ENCODE measurements around the gene HNRNPD. TPM values are rescaled to one million over a fixed set of nuclear protein-coding genes. Genes with fewer than 3 reads are reported as not detected.
"Not testable (repeated sequence)": the region's sequence is repeated elsewhere in the genome, so short reads cannot be mapped to it uniquely, and the experiment has no call there.

HNRNPD gene, protein sequence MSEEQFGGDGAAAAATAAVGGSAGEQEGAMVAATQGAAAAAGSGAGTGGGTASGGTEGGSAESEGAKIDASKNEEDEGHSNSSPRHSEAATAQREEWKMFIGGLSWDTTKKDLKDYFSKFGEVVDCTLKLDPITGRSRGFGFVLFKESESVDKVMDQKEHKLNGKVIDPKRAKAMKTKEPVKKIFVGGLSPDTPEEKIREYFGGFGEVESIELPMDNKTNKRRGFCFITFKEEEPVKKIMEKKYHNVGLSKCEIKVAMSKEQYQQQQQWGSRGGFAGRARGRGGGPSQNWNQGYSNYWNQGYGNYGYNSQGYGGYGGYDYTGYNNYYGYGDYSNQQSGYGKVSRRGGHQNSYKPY
- 733 TPM for polyA plus RNA-seq (2013, experiment 1 of 4)
- polyA plus RNA-seq (2013, experiment 2 of 4) = 715 TPM
- polyA plus RNA-seq (2013, experiment 3 of 4) = 425 TPM
- polyA plus RNA-seq (2013, experiment 4 of 4) = 446 TPM

DNA sequence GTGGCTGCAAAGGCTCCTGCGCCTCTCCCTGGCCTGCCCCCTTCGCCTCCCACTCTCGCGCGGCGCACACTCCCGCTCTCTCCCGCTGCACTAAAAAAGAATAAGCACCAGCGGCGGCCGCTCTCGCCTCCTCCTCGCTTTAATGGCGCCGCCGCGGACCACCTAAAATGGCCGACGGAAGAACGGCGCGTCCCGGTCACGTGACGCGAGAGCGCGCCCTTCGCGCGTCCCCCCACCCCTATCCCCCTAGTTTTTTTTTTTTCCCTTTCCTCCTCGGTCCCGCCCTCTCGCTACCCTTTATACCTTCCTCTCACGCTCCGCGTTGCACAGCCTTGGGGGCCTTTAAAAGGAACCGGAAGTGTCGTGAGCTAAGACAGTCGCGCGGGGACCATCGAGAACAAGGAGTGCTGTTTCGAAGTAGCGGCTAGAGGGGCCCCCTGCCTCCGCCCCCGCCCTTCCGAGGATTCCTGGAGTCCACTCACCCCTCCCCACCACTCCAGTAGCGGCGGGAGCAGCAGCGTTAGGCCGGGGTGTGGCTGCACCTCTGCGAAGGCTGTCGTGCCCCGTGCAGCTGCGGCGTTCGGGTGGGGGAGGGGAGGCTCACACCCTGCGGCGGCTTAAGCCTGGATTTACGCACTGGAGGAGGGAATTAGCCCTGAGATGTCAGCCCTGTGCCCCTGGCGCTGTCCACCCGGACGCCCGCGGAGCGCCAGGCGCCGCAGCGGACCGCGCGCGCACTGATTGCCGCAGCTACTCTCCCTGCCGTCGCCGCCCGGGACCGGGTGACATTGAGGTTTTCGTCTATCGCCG lies at the start of gene HNRNPD:
Gene HNRNPD, minus strand, starts transcription at position 176 of the 810 bp plus-strand sequence. CDS start 313 bp downstream, outside the sequence.
- H3K27me3 ChIP-seq (ENCODE audit: control insufficient read depth, insufficient read depth, low read length, poor library complexity, severe bottlenecking) = no peaks in the 10 kb centered on the region
- peak within 1 kb of the TSS; percentile 71 for H3K4me3 ChIP-seq (ENCODE audit: insufficient read depth, low read depth, low read length)
- H3K9me3 ChIP-seq (ENCODE audit: control insufficient read depth, low read length) = no peaks in the 10 kb centered on the region
- 0% methylated on average over 83 of the region's 83 CpGs for WGBS, 2 experiments
- H3K36me3 ChIP-seq (ENCODE audit: control insufficient read depth, insufficient read depth, low read length) = peaks cover 3% of the 10 kb centered on the region
- peak within 1 kb of the TSS; percentile 99 for H3K27ac ChIP-seq (ENCODE audit: insufficient read depth, low read depth, low read length, poor library complexity, severe bottlenecking)
- peaks cover 18% of the 10 kb centered on the region for H3K4me1 ChIP-seq (ENCODE audit: control insufficient read depth, insufficient read depth, low read length)

DNA sequence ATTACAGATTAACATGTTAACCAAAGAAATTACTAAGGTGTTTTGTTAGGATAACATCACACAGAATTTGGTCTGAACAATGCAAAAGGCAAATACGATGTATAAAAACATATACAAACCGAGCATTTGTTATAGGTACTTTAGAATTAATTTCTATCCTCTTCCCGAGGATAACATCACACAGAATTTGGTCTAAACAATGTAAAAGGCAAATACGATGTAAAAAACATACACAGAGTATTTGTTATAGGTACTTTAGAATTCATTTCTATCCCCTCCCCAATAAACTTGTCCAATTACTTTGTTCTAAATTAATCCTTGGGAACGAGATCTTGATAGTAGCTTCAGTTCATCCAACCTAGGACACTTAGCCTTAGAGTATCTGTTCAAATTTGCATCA lies 48.8 kb upstream of the HNRNPD start:
- H3K27ac ChIP-seq (ENCODE audit: insufficient read depth, low read depth, low read length, poor library complexity, severe bottlenecking) = no peak overlapping the region
- H3K9me3 ChIP-seq (ENCODE audit: control insufficient read depth, low read length) = no peaks in the 10 kb centered on the region
- WGBS, 2 experiments = 90 to 100% methylated on average over 1 to 5 of the region's 5 CpGs
- peaks cover 15% of the 10 kb centered on the region for H3K27me3 ChIP-seq (ENCODE audit: control insufficient read depth, insufficient read depth, low read length, poor library complexity, severe bottlenecking)
- no peak overlapping the region for H3K4me3 ChIP-seq (ENCODE audit: insufficient read depth, low read depth, low read length)
- peaks cover 4% of the 10 kb centered on the region for H3K4me1 ChIP-seq (ENCODE audit: control insufficient read depth, insufficient read depth, low read length)
- peaks cover 38% of the 10 kb centered on the region for H3K36me3 ChIP-seq (ENCODE audit: control insufficient read depth, insufficient read depth, low read length)

- no peak overlapping the region for H3K4me3 ChIP-seq (ENCODE audit: insufficient read depth, low read depth, low read length)
- no peak overlapping the region for H3K27ac ChIP-seq (ENCODE audit: insufficient read depth, low read depth, low read length, poor library complexity, severe bottlenecking)
- H3K27me3 ChIP-seq (ENCODE audit: control insufficient read depth, insufficient read depth, low read length, poor library complexity, severe bottlenecking) = peaks cover 20% of the 10 kb centered on the region
- H3K9me3 ChIP-seq (ENCODE audit: control insufficient read depth, low read length) = no peaks in the 10 kb centered on the region
- WGBS, 2 experiments = 88 to 91% methylated on average over 13 of the region's 13 CpGs
- peaks cover 34% of the 10 kb centered on the region for H3K36me3 ChIP-seq (ENCODE audit: control insufficient read depth, insufficient read depth, low read length)
- peaks cover 4% of the 10 kb centered on the region for H3K4me1 ChIP-seq (ENCODE audit: control insufficient read depth, insufficient read depth, low read length)
Measured at GRCh38 chr4:82421796-82422560, 48.2 kb upstream of the HNRNPD start.

- peaks cover 13% of the 10 kb centered on the region for H3K36me3 ChIP-seq (ENCODE audit: control insufficient read depth, insufficient read depth, low read length)
- H3K27ac ChIP-seq (ENCODE audit: insufficient read depth, low read depth, low read length, poor library complexity, severe bottlenecking) = no peak overlapping the region
- H3K4me3 ChIP-seq (ENCODE audit: insufficient read depth, low read depth, low read length) = no peak overlapping the region
- peaks cover 20% of the 10 kb centered on the region for H3K27me3 ChIP-seq (ENCODE audit: control insufficient read depth, insufficient read depth, low read length, poor library complexity, severe bottlenecking)
- no peaks in the 10 kb centered on the region for H3K9me3 ChIP-seq (ENCODE audit: control insufficient read depth, low read length)
- WGBS, 2 experiments = 78 to 100% methylated on average over 2 to 3 of the region's 3 CpGs
- H3K4me1 ChIP-seq (ENCODE audit: control insufficient read depth, insufficient read depth, low read length) = no peaks in the 10 kb centered on the region
Measured at GRCh38 chr4:82419451-82419850, 45.7 kb upstream of the HNRNPD start.

DNA sequence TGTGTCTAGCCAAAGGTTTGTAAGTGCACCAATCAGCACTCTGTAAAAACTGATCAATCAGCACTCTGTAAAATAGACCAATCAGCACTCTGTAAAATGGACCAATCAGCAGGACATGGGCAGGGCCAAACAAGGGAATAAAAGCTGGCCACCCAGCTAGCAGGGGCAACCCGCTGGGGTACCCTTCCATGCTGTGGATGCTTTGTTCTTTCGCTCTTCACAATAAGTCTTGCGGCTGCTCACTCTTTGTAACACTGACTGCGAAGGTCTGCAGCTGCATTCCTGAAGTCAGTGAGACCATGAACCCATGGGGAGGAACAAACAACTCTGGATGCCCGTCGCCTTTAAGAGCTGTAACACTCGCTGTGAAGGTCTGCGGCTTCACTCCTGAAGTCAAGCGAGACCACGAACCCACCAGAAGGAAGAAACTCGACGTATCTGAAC lies 42.2 kb upstream of the HNRNPD start:
- Histone ChIP-seq H3K36me3 (ENCODE audit: control insufficient read depth, insufficient read depth, low read length) (no peaks in the 10 kb centered on the region), H3K27ac (ENCODE audit: insufficient read depth, low read depth, low read length, poor library complexity, severe bottlenecking) (no peak overlapping the region), H3K4me1 (ENCODE audit: control insufficient read depth, insufficient read depth, low read length) (no peaks in the 10 kb centered on the region), H3K4me3 (ENCODE audit: insufficient read depth, low read depth, low read length) (no peak overlapping the region), H3K9me3 (ENCODE audit: control insufficient read depth, low read length) (no peaks in the 10 kb centered on the region), H3K27me3 (ENCODE audit: control insufficient read depth, insufficient read depth, low read length, poor library complexity, severe bottlenecking) (peaks cover 20% of the 10 kb centered on the region)
- 14 to 19% methylated on average over 12 of the region's 12 CpGs for WGBS, 2 experiments

- H3K27me3 ChIP-seq (ENCODE audit: control insufficient read depth, insufficient read depth, low read length, poor library complexity, severe bottlenecking) = peaks cover 20% of the 10 kb centered on the region
- H3K27ac ChIP-seq (ENCODE audit: insufficient read depth, low read depth, low read length, poor library complexity, severe bottlenecking); H3K36me3 ChIP-seq (ENCODE audit: control insufficient read depth, insufficient read depth, low read length); H3K9me3 ChIP-seq (ENCODE audit: control insufficient read depth, low read length); H3K4me1 ChIP-seq (ENCODE audit: control insufficient read depth, insufficient read depth, low read length); H3K4me3 ChIP-seq (ENCODE audit: insufficient read depth, low read depth, low read length): not testable (repeated sequence)
- WGBS, 2 experiments = 93 to 94% methylated on average over 11 of the region's 11 CpGs
Measured at GRCh38 chr4:82415061-82415460, 41.3 kb upstream of the HNRNPD start.

DNA sequence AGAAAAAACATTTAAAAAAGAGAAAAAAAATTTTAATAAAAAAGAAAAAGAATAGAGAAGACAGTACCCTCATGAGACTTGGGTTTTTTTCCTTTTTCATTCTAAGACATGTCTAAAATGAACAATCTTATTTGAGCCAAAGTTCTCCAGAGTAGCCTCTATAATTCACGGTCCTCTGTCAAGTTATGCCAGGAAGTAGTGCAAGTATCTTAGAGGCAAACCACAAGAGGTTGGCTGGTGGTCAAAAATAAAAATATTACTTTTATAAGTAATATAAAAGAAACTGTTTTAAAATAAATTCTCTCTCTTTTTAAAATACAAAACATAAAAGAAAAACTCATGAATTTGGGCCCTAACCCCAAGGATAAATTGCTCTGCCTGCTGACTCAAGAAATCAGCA lies 29.9 kb upstream of the HNRNPD start:
- no peak overlapping the region for H3K27ac ChIP-seq (ENCODE audit: insufficient read depth, low read depth, low read length, poor library complexity, severe bottlenecking)
- no peaks in the 10 kb centered on the region for H3K36me3 ChIP-seq (ENCODE audit: control insufficient read depth, insufficient read depth, low read length)
- no peaks in the 10 kb centered on the region for H3K27me3 ChIP-seq (ENCODE audit: control insufficient read depth, insufficient read depth, low read length, poor library complexity, severe bottlenecking)
- no peak overlapping the region for H3K4me3 ChIP-seq (ENCODE audit: insufficient read depth, low read depth, low read length)
- 86% methylated on average over 1 of the region's 1 CpG; no CpG with 5 or more reads in 1 of the 2 experiments for WGBS, 2 experiments
- no peaks in the 10 kb centered on the region for H3K9me3 ChIP-seq (ENCODE audit: control insufficient read depth, low read length)
- no peaks in the 10 kb centered on the region for H3K4me1 ChIP-seq (ENCODE audit: control insufficient read depth, insufficient read depth, low read length)

GRCh38 chr4:82402196-82402775 lies 28.5 kb upstream of the HNRNPD start:
- WGBS, 2 experiments = 91 to 93% methylated on average over 17 of the region's 17 CpGs
- H3K9me3 ChIP-seq (ENCODE audit: control insufficient read depth, low read length) = no peaks in the 10 kb centered on the region

DNA sequence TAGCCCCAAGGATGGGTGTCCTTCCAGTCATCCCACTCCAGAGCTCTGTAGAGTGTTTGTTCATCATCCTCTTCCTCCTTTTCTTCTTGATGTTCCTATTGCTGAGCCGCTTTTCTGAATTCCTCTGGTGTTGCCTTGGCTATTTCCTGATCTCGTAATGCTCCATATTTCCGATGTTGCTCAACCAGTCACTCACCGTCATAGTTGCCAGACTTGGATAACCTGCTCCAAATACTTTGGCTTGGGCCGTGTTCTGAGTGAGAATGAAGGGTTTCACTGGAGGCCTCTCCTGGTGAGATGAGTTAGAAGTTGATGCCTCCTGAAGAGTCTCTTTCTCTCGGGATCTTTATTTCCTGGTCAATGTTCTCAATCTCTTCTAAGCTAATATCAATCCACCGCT lies 27.8 kb upstream of the HNRNPD start:
- Histone ChIP-seq H3K36me3 (ENCODE audit: control insufficient read depth, insufficient read depth, low read length) (no peaks in the 10 kb centered on the region), H3K4me3 (ENCODE audit: insufficient read depth, low read depth, low read length) (no peak overlapping the region), H3K9me3 (ENCODE audit: control insufficient read depth, low read length) (no peaks in the 10 kb centered on the region), H3K27me3 (ENCODE audit: control insufficient read depth, insufficient read depth, low read length, poor library complexity, severe bottlenecking) (no peaks in the 10 kb centered on the region), H3K27ac (ENCODE audit: insufficient read depth, low read depth, low read length, poor library complexity, severe bottlenecking) (no peak overlapping the region), H3K4me1 (ENCODE audit: control insufficient read depth, insufficient read depth, low read length) (no peaks in the 10 kb centered on the region)
- 94 to 97% methylated on average over 7 of the region's 7 CpGs for WGBS, 2 experiments

More at GRCh38 chr4:82402196-82402775, 28.5 kb upstream of the HNRNPD start:
- Histone ChIP-seq H3K27me3 (ENCODE audit: control insufficient read depth, insufficient read depth, low read length, poor library complexity, severe bottlenecking) (no peaks in the 10 kb centered on the region), H3K36me3 (ENCODE audit: control insufficient read depth, insufficient read depth, low read length) (no peaks in the 10 kb centered on the region), H3K27ac (ENCODE audit: insufficient read depth, low read depth, low read length, poor library complexity, severe bottlenecking) (no peak overlapping the region), H3K4me3 (ENCODE audit: insufficient read depth, low read depth, low read length) (no peak overlapping the region), H3K4me1 (ENCODE audit: control insufficient read depth, insufficient read depth, low read length) (no peaks in the 10 kb centered on the region)

Data from ectodermal cell (in vitro differentiated cells).